Gastroesophageal sphincter (tissue), 4 donors: ENCODE results near the gene PLXNB1. TPM values are rescaled to one million over a fixed set of nuclear protein-coding genes. Genes with fewer than 3 reads are reported as not detected.
A peak's percentile ranks its signal among the peaks of the same experiment; 100 is the strongest.

Source experiments
- ATAC-seq: fragments of 150-250 bp; one replicate; pipeline ENCODE4 v1.9.1; 2016; ENCODE audit warnings: mild to moderate bottlenecking, moderate library complexity
- H3K27ac ChIP-seq, 4 donors: fragments of 200-600 bp; sonication (generic) in 3 of 4; 1 replicate in 3 of 4; 2 replicates in 1 of 4; pipeline ENCODE4 v1.5.1; 2016 to 2019
- H3K27me3 ChIP-seq: fragments of 200-600 bp; sonication (generic); one replicate; pipeline ENCODE4 v1.5.1; 2019
- H3K36me3 ChIP-seq, 2 donors: fragments of 200-600 bp; sonication (generic); one replicate each; pipeline ENCODE4 v1.5.1; 2019; ENCODE audit warnings: control low read depth in 1 of 2
- H3K4me1 ChIP-seq, 3 donors: fragments of 200-600 bp; sonication (generic); 1 replicate in 2 of 3; 2 replicates in 1 of 3; pipeline ENCODE4 v1.5.1; 2016 to 2019; ENCODE audit warnings: control low read depth in 2 of 3
- H3K4me3 ChIP-seq, 2 donors: fragments of 200-600 bp; sonication (generic); one replicate each; pipeline ENCODE4 v1.5.1; 2019; ENCODE audit warnings: mild to moderate bottlenecking in 1 of 2, moderate library complexity in 1 of 2
- H3K9me3 ChIP-seq, 3 donors: fragments of 200-600 bp; sonication (generic); one replicate each; pipeline ENCODE4 v1.5.1; 2017 to 2019; ENCODE audit warnings: control low read depth in 2 of 3
- CTCF ChIP-seq, 4 experiments: fragments of 200-600 bp in 2 of 4; fragments of 450-650 bp in 2 of 4; sonication (generic) in 1 of 4; IDR thresholded peaks; one replicate each; pipeline ENCODE4 v1.5.1; 2017 to 2019; ENCODE audit warnings: antibody characterized with exemption in 4 of 4, mild to moderate bottlenecking in 2 of 4, moderate library complexity in 2 of 4
- EP300 ChIP-seq: sonication (generic); formaldehyde crosslinking; IDR thresholded peaks from one replicate; pipeline ENCODE4 v1.6.1; 2017; ENCODE audit warnings: antibody characterized with exemption, mild to moderate bottlenecking
- POLR2A ChIP-seq, 2 donors: fragments of 450-650 bp; IDR thresholded peaks; one replicate each; pipeline ENCODE4 v1.6.1; 2017; ENCODE audit warnings: antibody characterized with exemption in 2 of 2, mild to moderate bottlenecking in 2 of 2, moderate library complexity in 1 of 2
- POLR2AphosphoS5 ChIP-seq: sonication (generic); formaldehyde crosslinking; IDR thresholded peaks from one replicate; pipeline ENCODE4 v1.6.1; 2017; ENCODE audit warnings: antibody characterized with exemption
- WGBS, 2 donors: methylation state at CpG; one replicate each; pipeline ENCODE4 v1.1.5; 2018; ENCODE audit warnings: low coverage in 1 of 2; 5-methylcytosine and 5-hydroxymethylcytosine counted together
- total RNA-seq, 4 donors: library from RNA; depleted of rRNA; stranded (reverse); fragments of >200 nt; gene quantifications; one replicate each; pipeline ENCODE4 v1.1.0, GENCODE V29; 2016

Gene PLXNB1
- total RNA-seq, 4 donors from 2014 or later = 125 to 186 (median 147) TPM

- no peak for TF ChIP-seq POLR2AphosphoS5
- no peak for TF ChIP-seq EP300
- no peak for TF ChIP-seq CTCF (IDR thresholded peaks at IDR 0.05)
- no peak for TF ChIP-seq POLR2A (IDR thresholded peaks at IDR 0.05)
- Histone ChIP-seq H3K4me1 (peaks cover 0 to 59% (median 27%) of the 10 kb centered on the region in 3 donors), H3K36me3 (peaks cover 0 to 39% of the 10 kb centered on the region in 2 donors), H3K4me3 (no peak overlapping the region), H3K27me3 (no peaks in the 10 kb centered on the region), H3K27ac (peak overlapping the region in 3 of 4 donors; percentile 93 to 99 (median 98)), H3K9me3 (no peaks in the 10 kb centered on the region)
- WGBS, 2 donors = 74 to 88% methylated on average over 4 to 5 of the region's 6 CpGs
- no peak for ATAC-seq
Measured at GRCh38 chr3:48445277-48445882, 15.5 kb upstream of the PLXNB1 start.

GRCh38 chr3:48441940-48442339 lies 12.1 kb upstream of the PLXNB1 start:
- Histone ChIP-seq H3K27me3 (no peaks in the 10 kb centered on the region), H3K36me3 (peaks cover 0 to 39% of the 10 kb centered on the region in 2 donors), H3K9me3 (no peaks in the 10 kb centered on the region), H3K4me3 (peak overlapping the region in 1 of 2 donors; percentile 89), H3K4me1 (peaks cover 0 to 49% (median 22%) of the 10 kb centered on the region in 3 donors), H3K27ac (peak overlapping the region in 2 of 4 donors; percentile 89 to 96)
- no peak for TF ChIP-seq EP300
- TF ChIP-seq CTCF (IDR thresholded peaks at IDR 0.05) = no peak
- TF ChIP-seq POLR2AphosphoS5 = no peak
- TF ChIP-seq POLR2A (IDR thresholded peaks at IDR 0.05) = no peak
- 0 to 61% methylated on average over 1 to 6 of the region's 6 CpGs for WGBS, 2 donors
- ATAC-seq = no peak

- 0 to 2% methylated on average over 16 to 17 of the region's 21 CpGs for WGBS, 2 donors
- no peaks in the 10 kb centered on the region for H3K9me3 ChIP-seq
- no peaks in the 10 kb centered on the region for H3K27me3 ChIP-seq
- TF ChIP-seq CTCF (IDR thresholded peaks at IDR 0.05) (no peak), EP300 (no peak), POLR2A (IDR thresholded peaks at IDR 0.05) (no peak), POLR2AphosphoS5 (no peak)
- H3K27ac ChIP-seq = peak overlapping the region; percentile 87 to 96 (median 92)
- peak overlapping the region; percentile 83 to 89 for H3K4me3 ChIP-seq
- no peak for ATAC-seq
- peaks cover 0 to 39% of the 10 kb centered on the region in 2 donors for H3K36me3 ChIP-seq
- peaks cover 0 to 49% (median 15%) of the 10 kb centered on the region in 3 donors for H3K4me1 ChIP-seq
Measured at GRCh38 chr3:48440590-48440958, 10.7 kb upstream of the PLXNB1 start.

GRCh38 chr3:48439820-48440589 lies 10.1 kb upstream of the PLXNB1 start, which contains the start of the genes CCDC51 and TMA7:
Gene CCDC51 (minus strand): TSS chr3:48440119. CDS start chr3:48435128, 4,991 bp downstream.
Gene TMA7 (plus strand): TSS chr3:48440257. CDS start chr3:48440297, 40 bp downstream.
- TF ChIP-seq POLR2AphosphoS5 (peak; percentile 98), POLR2A (IDR thresholded peaks at IDR 0.05) (peak; percentile 92 to 93), CTCF (IDR thresholded peaks at IDR 0.05) (no peak)
- H3K4me1 ChIP-seq = peaks cover 0 to 51% (median 17%) of the 10 kb centered on the region in 3 donors
- peak; percentile 98 for ATAC-seq
- H3K36me3 ChIP-seq = peaks cover 0 to 39% of the 10 kb centered on the region in 2 donors
- H3K27me3 ChIP-seq = no peaks in the 10 kb centered on the region
- WGBS, 2 donors = 0 to 10% methylated on average over 2 to 14 of the region's 54 CpGs
- peak within 1 kb of the TSS; percentile 87 to 96 (median 92) for H3K27ac ChIP-seq
- H3K9me3 ChIP-seq = no peaks in the 10 kb centered on the region
- peak within 1 kb of the TSS; percentile 83 to 89 for H3K4me3 ChIP-seq
